NOMO-1 treated with DMSO at 0.1 percent for 48 hours (cell line): ENCODE data around the gene KBTBD12.
"Not testable (repeated sequence)": the region's sequence is repeated elsewhere in the genome, so short reads cannot be mapped to it uniquely, and the experiment has no call there.

Experiments used
- DNase-seq: peaks from one replicate; lab custom pipeline; 2025; ENCODE audit not compliant: unreplicated experiment; lab: John Stamatoyannopoulos, UW

Gene KBTBD12

DNA sequence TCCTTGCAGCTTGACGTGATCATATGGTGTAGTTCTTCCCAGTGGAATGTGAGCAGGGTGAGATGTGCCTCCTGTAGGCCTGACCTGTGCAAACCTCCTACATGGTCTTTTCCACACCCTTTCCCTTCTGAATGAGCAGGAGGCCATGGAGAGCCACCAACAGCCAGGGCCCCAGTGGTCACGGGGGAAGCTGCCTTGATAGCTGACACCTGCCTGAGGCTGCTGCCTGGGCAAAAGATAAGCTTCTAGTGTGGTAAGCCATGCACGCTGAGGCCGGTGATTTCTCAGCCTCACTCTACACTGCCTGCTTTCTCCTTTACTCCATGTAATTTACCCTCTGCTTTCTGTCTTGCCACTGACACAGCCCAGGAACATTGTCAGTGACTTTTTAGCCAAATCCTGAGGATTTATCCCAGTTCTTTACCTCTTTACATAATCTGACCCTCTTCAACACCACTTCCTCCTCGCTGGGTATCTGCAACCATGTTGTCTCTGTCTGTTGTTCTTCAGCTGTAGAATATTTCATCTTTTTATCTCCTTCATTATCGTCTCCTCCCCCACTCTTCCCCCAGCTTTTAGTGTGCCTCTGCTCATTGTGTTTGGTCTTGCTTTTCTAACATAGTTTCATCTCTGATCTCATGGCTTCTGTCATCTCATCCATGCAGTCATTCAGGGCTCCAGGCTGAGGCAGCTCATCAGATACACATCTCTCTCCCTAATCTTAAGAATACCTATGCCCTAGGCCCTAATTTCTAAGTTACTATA lies 11.2 kb upstream of the KBTBD12 start:
- DNase-seq: no peak

DNA sequence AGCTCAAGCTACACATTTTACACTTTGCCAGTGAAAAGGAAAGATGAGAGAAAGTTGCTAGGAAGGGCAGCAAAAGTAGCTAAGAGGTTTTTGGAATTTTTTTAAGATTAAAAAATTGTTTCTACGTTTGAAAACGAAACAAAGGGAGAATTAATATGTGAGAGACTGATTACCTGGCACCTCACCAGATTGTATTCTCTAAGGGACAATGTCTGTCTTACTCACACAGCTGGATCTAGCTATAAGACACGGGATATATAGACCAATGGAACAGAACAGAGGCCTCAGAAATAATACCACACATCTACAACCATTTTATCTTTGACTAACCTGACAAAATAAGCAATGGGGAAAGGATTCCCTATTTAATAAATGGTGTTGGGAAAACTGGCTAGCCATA lies 9.5 kb upstream of the KBTBD12 start:
- DNase-seq: no peak

- DNase-seq: not testable (repeated sequence)
Observed at GRCh38 chr3:127906653-127907052, 8.4 kb upstream of the KBTBD12 start.

GRCh38 chr3:127908202-127908601 lies 6.8 kb upstream of the KBTBD12 start:
- peak; percentile 92 for DNase-seq

- no peak for DNase-seq
Observed at GRCh38 chr3:127908951-127909350, 6.1 kb upstream of the KBTBD12 start.

GRCh38 chr3:127909646-127910045 lies 5.4 kb upstream of the KBTBD12 start:
- no peak for DNase-seq

- peak; percentile 9 for DNase-seq
Observed at GRCh38 chr3:127911421-127911931, 3.6 kb upstream of the KBTBD12 start.

DNA sequence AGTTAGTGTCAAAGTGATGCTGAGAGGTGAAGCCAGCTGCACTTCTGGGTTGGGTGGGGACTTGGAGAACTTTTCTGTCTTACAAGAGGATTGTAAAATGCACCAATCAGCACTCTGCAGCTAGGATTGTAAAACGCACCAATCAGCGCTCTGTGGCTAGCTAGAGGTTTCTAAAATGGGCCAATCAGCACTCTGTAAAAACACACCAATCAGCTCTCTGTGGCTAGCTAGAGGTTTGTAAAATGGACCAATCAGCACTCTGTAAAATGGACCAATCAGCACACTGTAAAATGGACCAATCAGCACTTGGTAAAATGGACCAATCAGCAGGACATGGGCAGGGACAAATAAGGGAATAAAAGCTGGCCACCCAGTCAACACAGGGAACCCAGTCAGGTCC lies 1.2 kb upstream of the KBTBD12 start:
- DNase-seq: not testable (repeated sequence)

DNA sequence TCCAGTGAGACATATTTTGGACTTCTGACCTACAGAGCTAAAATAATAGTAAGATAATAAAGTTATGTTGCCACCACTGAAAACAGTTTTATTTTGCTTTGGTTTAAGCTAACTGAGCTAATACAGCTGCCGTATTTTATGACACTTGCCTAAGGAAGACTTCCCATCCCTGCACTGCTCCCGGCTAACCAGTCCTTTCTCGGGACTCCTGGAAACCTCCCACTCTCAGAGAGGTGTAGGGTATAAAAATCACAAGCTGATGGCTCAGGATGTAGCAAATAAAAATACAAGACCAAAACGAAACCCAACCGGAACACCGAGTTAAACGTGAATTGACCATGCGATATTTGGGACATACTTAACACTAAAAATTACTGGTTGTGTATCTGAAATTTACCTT lies 448 bp upstream of the KBTBD12 start:
- DNase-seq: no peak

DNA sequence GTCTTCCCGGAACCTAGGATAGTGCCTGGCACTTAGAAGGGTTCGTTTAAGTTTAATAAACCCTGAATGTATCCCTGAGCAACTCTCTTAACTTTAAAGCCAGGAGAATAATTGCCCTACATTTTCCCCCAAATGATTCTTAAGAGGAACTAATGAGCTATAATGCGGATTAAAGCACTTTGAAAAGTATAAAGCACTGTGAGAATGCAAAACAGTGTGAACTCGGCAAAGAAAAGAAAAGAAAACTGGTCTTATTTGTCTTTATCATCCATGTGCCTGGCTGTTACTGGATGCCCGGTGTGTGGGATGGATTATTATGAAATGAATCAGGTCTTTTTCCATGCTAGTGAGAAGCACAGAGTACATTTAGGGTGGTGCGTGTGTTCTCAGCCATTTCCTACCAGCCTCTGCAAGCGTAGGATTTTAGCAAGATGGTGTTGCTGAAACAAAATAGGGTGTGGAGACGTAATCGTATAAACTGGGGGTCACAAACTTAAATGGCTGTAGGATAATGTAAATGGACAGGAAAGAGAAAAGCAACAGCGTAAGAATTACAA lies 983 bp downstream of the KBTBD12 start:
- DNase-seq: no peak

DNA sequence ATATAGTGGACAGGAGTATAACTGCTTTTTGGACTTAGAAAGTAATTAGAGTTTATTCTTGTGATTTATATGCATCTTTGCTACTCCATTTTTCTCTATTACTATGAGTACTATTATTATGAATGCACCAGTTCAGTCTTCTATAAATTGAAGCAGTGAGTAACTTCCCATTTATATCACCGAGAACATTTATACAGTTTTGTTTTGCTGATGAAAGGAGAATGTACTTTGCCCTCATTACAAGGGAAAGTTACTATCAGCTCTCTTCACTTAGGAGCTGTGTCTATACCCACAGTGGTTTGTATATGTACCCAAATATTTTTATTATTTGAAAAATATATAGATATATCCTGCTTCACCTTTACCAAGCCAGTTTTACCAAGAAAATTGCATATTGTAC lies 5.7 kb downstream of the KBTBD12 start:
- DNase-seq: no peak

DNA sequence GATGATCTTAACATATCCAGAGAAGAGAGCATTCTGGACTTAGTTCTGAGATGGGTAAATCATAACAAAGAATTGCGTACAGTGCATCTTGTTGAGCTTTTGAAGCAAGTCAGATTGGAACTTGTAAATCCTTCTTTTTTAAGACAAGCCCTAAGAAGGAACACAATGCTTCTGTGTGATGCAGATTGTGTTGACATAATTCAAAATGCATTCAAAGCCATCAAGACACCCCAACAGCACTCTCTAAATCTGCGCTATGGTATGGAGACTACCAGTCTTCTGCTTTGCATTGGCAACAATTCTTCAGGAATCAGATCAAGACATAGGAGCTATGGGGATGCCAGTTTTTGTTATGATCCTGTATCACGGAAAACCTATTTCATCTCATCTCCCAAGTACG lies 8.6 kb downstream of the KBTBD12 start:
- DNase-seq: no peak

DNA sequence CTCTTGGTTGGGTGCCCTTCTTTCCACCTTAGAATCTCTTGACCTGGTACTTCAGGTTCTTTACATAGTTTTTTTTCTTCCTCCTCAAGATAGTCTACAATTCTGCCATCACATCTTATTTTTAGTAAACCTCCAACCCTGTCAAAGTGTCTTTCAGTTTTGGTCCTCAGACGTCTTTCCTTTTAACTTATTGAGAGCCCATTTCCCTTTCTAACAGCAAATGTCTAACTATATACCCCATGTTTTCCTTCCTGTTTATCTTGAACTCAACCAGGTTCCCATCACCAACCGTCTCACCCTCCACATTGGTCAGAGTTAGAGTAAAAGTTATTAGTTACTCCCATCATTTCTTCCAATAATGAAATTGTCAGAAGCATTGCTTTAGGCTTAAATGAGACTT lies 10.4 kb downstream of the KBTBD12 start:
- no peak for DNase-seq

DNA sequence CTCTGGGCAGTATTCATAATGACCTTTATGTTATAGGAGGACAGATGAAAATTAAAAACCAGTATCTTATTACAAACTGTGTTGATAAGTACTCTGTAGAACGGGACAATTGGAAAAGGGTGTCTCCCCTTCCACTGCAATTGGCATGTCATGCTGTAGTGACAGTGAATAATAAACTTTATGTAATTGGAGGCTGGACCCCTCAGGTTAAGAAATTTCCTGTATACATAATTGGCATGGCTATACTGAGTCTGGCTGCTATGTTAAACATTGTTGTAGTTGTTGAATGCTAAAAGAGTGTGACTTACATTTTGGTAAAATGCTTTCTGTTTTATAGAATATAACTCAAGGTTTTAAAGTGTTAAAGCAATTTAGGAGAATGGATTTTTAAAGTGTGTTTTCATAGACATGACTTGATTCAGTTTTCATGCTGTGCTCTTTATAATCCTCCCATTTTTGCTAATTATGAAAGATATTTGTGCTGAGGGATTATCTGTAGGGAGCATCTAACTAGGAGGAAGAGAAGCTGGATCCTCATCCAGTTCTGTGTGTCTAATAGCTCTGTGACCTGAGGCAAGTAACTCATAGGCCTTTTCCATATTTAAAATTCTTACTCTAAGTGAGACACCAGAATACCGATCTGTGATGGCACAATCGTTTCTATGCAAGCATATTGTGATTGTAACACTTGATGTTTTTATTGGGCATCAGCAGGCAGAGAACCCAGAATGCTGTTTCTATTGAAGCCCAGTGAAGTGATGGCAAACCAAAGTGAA lies 13.0 kb downstream of the KBTBD12 start:
- no peak for DNase-seq

DNA sequence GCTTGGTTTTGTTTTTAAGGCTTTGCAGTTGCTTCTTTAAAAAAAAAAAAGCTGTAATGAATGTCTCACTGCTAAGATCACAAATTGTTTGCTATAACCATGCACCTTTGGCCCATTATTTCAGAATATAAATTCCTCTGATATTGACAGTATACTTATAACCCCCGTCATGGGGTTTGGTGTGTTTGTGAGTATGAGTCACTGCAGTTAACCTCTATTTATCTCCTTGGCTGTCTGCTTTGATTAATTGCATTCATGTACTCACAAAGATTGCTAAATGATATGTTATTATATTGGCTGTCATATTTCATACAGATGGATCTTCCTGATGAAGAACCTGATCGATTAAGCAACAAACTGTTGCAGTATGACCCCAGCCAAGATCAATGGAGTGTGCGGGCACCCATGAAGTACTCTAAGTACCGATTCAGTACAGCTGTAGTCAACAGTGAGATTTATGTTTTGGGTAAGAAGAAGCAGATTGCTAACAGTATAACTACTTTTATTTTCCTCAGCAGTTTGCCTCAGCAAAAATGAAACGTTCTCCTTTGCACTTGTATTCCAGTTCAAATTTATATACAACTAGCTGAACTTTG lies 14.9 kb downstream of the KBTBD12 start:
- no peak for DNase-seq

- DNase-seq: no peak
Observed at GRCh38 chr3:127933396-127933795, 18.4 kb downstream of the KBTBD12 start.

DNA sequence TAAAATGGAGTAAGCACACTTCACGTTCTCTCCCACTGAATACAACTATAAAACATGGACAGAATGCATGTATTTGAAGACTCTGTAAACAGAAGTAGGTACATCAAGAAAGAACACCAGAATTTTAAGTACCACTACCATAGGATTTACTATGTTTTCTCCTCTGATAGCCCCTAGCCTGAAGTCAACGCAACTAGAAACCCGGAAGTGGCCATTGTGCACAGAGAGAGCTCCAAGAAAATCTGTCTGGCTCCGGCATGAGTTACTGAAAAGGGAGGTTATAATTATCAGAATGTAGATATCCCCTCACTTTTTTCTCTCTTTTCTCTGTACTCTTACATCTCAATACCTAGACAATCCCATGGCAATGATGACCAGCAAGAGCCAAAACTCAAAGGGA lies 23.8 kb downstream of the KBTBD12 start:
- no peak for DNase-seq

GRCh38 chr3:127940116-127940515 lies 25.1 kb downstream of the KBTBD12 start:
- peak; percentile 71 for DNase-seq

- no peak for DNase-seq
Observed at GRCh38 chr3:127942613-127943012, 27.6 kb downstream of the KBTBD12 start.

GRCh38 chr3:127948211-127948610 lies 33.2 kb downstream of the KBTBD12 start:
- DNase-seq: no peak

- no peak for DNase-seq
Observed at GRCh38 chr3:127949446-127950055, 34.5 kb downstream of the KBTBD12 start.
